GM11168 (cell line): ENCODE results near the gene PRTN3.
"Not testable (repeated sequence)": the region's sequence is repeated elsewhere in the genome, so short reads cannot be mapped to it uniquely, and the experiment has no call there.

ENCODE experiments used
- in situ Hi-C: fragments of 300-500 bp; cut with MboI; formaldehyde crosslinking; loops from one replicate; pipeline ENCODE4 v1.12.0; 2022; ENCODE audit warnings: low sequenced_read_pairs; ENCODE audit not compliant: unreplicated experiment

The PRTN3 gene

GRCh38 chr19:842802-843179 is 2.0 kb downstream of the PRTN3 start:
- in situ Hi-C loops, result not testable (repeated sequence)

GRCh38 chr19:843180-843835 is 2.5 kb downstream of the PRTN3 start:
- in situ Hi-C loops, result no loop called here

GRCh38 chr19:843836-844545 is 3.2 kb downstream of the PRTN3 start:
- in situ Hi-C loops, result no loop called here

- in situ Hi-C loops, result no loop called here
These were observed 3.8 kb downstream of the PRTN3 start for GRCh38 chr19:844546-844971.

- in situ Hi-C loops, result no loop called here
These were observed 5.1 kb downstream of the PRTN3 start for GRCh38 chr19:845707-846521.

- in situ Hi-C loops, result no loop called here
These were observed 7.7 kb downstream of the PRTN3 start for GRCh38 chr19:848386-848921.

GRCh38 chr19:849195-849594 is 8.4 kb downstream of the PRTN3 start:
- in situ Hi-C loops, result not testable (repeated sequence)

GRCh38 chr19:850221-850978 is 9.6 kb downstream of the PRTN3 start:
- in situ Hi-C loops, result no loop called here

GRCh38 chr19:850979-851335 is 10.2 kb downstream of the PRTN3 start:
- in situ Hi-C loops, result no loop called here

GRCh38 chr19:852136-853013 is 11.6 kb downstream of the PRTN3 start, which contains the start of gene ELANE:
TSS of gene ELANE (plus strand) at chr19:852303. CDS start at chr19:852329, 26 bp downstream.
- in situ Hi-C loops, result no loop called here

GRCh38 chr19:853014-853585 is 12.3 kb downstream of the PRTN3 start:
- in situ Hi-C loops, result no loop called here

GRCh38 chr19:853614-854220 is 12.9 kb downstream of the PRTN3 start:
- in situ Hi-C loops, result not testable (repeated sequence)

- in situ Hi-C loops, result no loop called here
These were observed 13.8 kb downstream of the PRTN3 start for GRCh38 chr19:854549-854948.

GRCh38 chr19:855142-855541 is 14.3 kb downstream of the PRTN3 start:
- in situ Hi-C loops, result loop anchor here (5.0 kb wide), 1 partner anchor 67 kb away; no protein-coding TSS in a partner anchor

GRCh38 chr19:855566-856120 is 14.8 kb downstream of the PRTN3 start:
- in situ Hi-C loops, result loop anchor here (5.0 kb wide), 1 partner anchor 67 kb away; no protein-coding TSS in a partner anchor

GRCh38 chr19:858284-858683 is 17.5 kb downstream of the PRTN3 start:
- in situ Hi-C loops, result loop anchor here (5.0 kb wide), 1 partner anchor 64 kb away; no protein-coding TSS in a partner anchor

- in situ Hi-C loops, result loop anchor here (5.0 kb wide), 1 partner anchor 63 kb away; no protein-coding TSS in a partner anchor
These were observed 18.4 kb downstream of the PRTN3 start, which contains the start of gene CFD for GRCh38 chr19:858868-859843. TSS of gene CFD (plus strand) at chr19:859664. CDS start at chr19:859690, 26 bp downstream.
